ENCODE measurements around the gene SLC26A9.

The SLC26A9 gene

GRCh38 chr1:205951746-205952145, 8.5 kb upstream of the SLC26A9 start (continued):
- TF ChIP-seq PRDM2 (tag by site-specific recombination; IDR thresholded peaks at IDR 0.05; ENCODE audit: borderline replicate concordance) (no peak), ZNF354C (tag by site-specific recombination; IDR thresholded peaks at IDR 0.05; ENCODE audit: borderline replicate concordance, low read depth) (no peak), ZNF2 (tag by site-specific recombination; IDR thresholded peaks at IDR 0.05) (no peak)

- CTCF ChIA-PET, result interaction anchor here (0.5 to 4.3 kb wide), 6 partner anchors 9 to 108 kb away, joined by 3 to 20 read pairs (median 4); no protein-coding TSS in a partner anchor
- peak; percentile 53; the same call in 1 of the 2 replicates for TF ChIP-seq SCRT2 (tag by site-specific recombination; IDR thresholded peaks at IDR 0.05)
- 0 out of 2 replicates have a peak, but pooled peaks have one; percentile 22 for TF ChIP-seq KLF1 (tag by site-specific recombination; IDR thresholded peaks at IDR 0.05)
- TF ChIP-seq ZBTB44 (tag by site-specific recombination; IDR thresholded peaks at IDR 0.05), result no peak
- TF ChIP-seq BCL6B (tag by site-specific recombination; IDR thresholded peaks at IDR 0.05), result no peak
- no peaks in the 10 kb centered on the region for H3K36me3 ChIP-seq (ENCODE audit: control insufficient read depth in 2 of 2, insufficient read depth in 1 of 2, low read length in 2 of 2)
- POLR2A ChIA-PET, result no interaction called here
- H3K4me3 ChIP-seq (ENCODE audit: low read depth, low read length), result no peak overlapping the region
- H3K27ac ChIP-seq (ENCODE audit: extremely low read depth, low read depth, low read length), result no peak overlapping the region
- no peaks in the 10 kb centered on the region for H3K4me1 ChIP-seq (ENCODE audit: control insufficient read depth, insufficient read depth, low read length)
- no peaks in the 10 kb centered on the region for H3K9me3 ChIP-seq (ENCODE audit: control insufficient read depth, insufficient read depth, low read depth, low read length)
These were observed 7.7 kb upstream of the SLC26A9 start for GRCh38 chr1:205950826-205951549.

- Histone ChIP-seq H3K4me1 (ENCODE audit: control insufficient read depth, insufficient read depth, low read length) (no peaks in the 10 kb centered on the region), H3K36me3 (ENCODE audit: control insufficient read depth in 2 of 2, insufficient read depth in 1 of 2, low read length in 2 of 2) (no peaks in the 10 kb centered on the region), H3K4me3 (ENCODE audit: low read depth, low read length) (no peak overlapping the region), H3K9me3 (ENCODE audit: control insufficient read depth, insufficient read depth, low read depth, low read length) (no peaks in the 10 kb centered on the region), H3K27ac (ENCODE audit: extremely low read depth, low read depth, low read length) (no peak overlapping the region)
- POLR2A ChIA-PET, result no interaction called here
- CTCF ChIA-PET, result interaction anchor here (0.8 to 4.3 kb wide), 3 partner anchors 11 to 108 kb away, joined by 3 to 20 read pairs (median 4); no protein-coding TSS in a partner anchor
- no peak for TF ChIP-seq ELK4 (IDR thresholded peaks at IDR 0.05; ENCODE audit: borderline replicate concordance, low read depth, low read length)
- no peak for TF ChIP-seq GFI1B (tag by site-specific recombination; IDR thresholded peaks at IDR 0.05)
- TF ChIP-seq ZNF473 (tag by site-specific recombination; IDR thresholded peaks at IDR 0.05), result no peak
- no peak for TF ChIP-seq ZNF664 (tag by site-specific recombination; IDR thresholded peaks at IDR 0.05)
- no peak for TF ChIP-seq ZNF16 (tag by site-specific recombination; IDR thresholded peaks at IDR 0.05; ENCODE audit: low read depth)
- no peak for TF ChIP-seq KLF1 (tag by site-specific recombination; IDR thresholded peaks at IDR 0.05)
- no peak for TF ChIP-seq OVOL3 (tag by site-specific recombination; IDR thresholded peaks at IDR 0.05)
- TF ChIP-seq ZNF112 (tag by site-specific recombination; IDR thresholded peaks at IDR 0.05), result no peak
- no peak for TF ChIP-seq ZNF645 (tag by site-specific recombination; IDR thresholded peaks at IDR 0.05)
These were observed 7.0 kb upstream of the SLC26A9 start for GRCh38 chr1:205950280-205950679.
